ENCODE results near the gene TMEM107.
"Not testable (repeated sequence)": the region's sequence is repeated elsewhere in the genome, so short reads cannot be mapped to it uniquely, and the experiment has no call there.

Gene TMEM107

DNA sequence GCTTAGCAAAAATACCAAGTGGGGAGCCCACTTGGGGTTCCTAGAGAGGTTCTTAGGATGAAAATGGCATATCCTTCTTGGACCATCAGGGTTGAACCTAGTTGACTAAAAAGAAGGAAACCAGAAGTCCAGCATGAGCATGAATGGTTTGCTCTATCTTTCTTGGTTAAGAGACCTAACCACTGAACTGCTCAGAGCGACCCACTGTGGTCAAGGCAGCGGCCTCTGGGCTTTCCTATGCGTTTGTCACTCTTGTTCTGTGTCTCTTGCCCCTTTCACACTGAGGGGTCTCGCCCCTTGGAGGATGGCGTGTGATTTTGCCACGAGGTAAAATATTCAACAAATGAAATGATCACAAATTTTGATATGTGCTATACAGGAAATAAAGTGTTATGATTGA lies 14.3 kb upstream of the TMEM107 start:
- peak overlapping the region; percentile 84 for H3K27ac ChIP-seq
- no peak for DNase-seq (ENCODE audit: low read depth, low spot score)

DNA sequence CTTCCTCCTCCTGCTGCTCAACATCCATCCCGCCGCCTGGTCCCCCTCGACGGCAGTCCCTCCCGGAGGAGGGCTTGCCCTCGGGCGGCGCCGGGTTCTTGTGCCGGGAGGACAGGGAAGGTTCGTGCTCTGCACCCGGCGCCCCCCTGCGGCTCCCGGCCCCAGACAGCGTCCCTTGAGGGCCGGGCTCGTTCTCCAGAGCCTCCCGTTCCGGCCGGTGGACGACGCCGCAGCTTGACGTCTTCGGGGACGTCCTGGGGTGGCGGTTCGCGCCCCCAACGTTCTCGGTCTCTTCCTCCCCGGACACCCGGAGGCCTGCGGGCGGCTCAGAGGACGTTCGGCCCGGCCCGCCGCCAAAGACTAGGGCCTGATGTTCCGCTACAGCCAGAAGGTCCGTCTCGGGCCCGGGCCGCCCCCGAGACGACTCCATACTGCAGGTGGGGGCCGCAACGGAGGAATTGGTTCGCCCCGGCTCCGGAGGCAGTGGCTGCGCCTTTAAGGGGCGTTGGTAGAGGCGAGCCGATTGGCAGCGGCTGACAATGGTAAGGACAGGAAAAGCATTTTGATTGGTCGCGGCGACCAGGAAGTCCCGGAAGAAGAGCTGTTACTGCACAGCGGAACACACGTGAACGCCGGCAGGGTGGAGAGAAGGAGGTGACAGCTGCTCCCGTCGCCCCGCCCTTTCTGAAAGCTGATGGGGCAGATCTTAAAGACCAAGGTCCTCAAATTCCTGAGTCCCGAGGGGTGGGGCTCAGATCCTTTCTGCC lies 13.7 kb upstream of the TMEM107 start, which contains the start of gene BORCS6:
Gene BORCS6 (minus strand): TSS at position 470 of the 767 bp plus-strand sequence. CDS start 40 bp downstream, at position 430.
- DNase-seq (ENCODE audit: low read depth, low spot score) = peak; percentile 96
- H3K27ac ChIP-seq = peak within 1 kb of the TSS; percentile 84

DNA sequence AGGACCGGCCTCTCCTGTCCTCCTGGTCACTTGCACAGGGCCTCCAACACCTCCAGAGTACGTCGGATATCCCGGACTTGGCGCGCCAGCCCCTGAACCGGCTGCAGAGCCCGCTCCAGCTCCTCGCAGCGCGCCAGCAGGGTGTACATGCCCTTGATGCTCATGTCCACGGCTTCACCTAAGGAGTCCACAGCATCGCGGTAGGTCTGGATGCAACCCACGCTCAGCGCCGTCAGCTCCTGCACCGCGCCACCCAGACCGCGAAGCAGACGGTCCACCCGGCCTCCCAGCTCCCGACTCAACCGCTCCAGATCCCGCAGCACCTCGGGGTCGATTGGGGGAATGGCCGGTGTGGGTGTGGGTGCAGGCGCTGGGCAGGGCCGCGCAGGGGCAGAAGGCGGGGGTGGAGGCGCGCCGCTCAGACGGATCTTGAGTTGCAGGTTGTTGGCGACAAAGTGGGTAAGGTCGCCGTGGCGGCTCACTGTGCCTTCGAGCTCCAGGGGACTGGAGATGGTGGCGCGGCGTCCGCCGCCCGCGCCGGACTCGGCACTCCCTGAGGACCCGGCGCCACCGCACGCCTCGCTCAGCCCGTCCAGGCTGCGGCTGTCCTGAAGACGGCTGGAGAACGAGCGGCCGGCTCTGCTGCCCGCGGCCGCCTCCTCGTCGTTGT lies 13.0 kb upstream of the TMEM107 start:
- peak overlapping the region; percentile 84 for H3K27ac ChIP-seq
- no peak for DNase-seq (ENCODE audit: low read depth, low spot score)

DNA sequence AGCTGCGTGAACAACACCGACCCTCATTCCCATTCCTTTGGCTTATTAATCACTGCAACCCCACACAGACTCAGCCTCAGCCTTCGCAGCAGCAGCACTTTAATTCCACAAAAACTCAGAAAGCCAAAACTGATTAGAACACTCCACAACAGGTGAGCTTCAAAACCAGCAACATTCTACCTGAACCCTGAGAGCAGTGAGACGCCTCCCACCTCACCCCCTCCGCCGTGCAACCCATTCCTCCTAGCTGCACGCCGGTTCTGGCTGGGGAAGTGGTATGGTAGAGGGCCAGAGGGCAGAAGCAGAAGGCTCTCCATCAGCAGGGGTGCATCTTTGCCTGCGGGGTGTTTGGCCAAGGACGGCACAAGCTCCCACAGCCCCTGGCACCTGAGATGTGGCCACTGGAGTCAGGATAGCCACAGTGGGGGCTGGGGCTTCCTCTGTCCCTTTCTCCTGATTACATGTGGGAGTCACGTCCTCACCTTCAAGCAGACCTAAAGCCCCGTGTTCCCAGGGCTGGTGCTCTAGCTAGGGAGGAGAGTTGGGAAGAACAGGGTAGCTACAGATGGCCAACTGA lies 12.2 kb upstream of the TMEM107 start:
- peak overlapping the region; percentile 84 for H3K27ac ChIP-seq
- DNase-seq (ENCODE audit: low read depth, low spot score) = no peak

DNA sequence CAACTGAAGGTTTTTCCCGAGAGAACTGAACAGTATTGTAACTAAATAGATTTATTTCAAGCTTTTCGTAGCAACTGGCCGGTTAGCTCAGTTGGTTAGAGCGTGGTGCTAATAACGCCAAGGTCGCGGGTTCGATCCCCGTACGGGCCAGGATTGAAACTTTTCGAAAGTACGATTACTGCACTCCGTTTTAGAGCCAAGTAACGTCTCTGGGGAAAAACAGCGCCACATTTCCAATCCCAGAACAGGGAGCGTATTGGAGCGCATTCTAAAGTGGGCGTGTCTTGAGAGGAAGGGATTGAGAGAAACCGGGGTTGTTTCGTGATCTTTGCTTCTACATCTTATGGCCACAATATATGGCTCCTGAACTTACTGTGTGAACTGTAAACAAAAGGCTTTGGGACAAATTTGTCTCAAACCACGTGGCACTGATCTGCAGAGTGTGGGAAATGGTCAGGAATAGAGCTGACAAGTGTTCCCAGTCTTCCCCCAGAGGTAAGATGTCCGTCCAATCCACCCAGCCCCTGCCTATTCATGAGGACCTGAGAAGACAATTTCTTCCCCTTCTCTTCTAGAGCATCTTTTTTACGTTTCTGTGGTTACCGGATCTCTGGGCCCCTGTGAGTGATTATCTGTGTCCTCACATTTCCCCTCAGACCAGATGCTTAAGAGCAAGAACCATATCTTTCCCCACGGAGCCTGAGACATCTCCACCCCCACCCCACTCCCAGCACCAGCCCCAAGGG lies 11.5 kb upstream of the TMEM107 start:
- DNase-seq (ENCODE audit: low read depth, low spot score) = peak; percentile 95
- peak overlapping the region; percentile 84 for H3K27ac ChIP-seq

DNA sequence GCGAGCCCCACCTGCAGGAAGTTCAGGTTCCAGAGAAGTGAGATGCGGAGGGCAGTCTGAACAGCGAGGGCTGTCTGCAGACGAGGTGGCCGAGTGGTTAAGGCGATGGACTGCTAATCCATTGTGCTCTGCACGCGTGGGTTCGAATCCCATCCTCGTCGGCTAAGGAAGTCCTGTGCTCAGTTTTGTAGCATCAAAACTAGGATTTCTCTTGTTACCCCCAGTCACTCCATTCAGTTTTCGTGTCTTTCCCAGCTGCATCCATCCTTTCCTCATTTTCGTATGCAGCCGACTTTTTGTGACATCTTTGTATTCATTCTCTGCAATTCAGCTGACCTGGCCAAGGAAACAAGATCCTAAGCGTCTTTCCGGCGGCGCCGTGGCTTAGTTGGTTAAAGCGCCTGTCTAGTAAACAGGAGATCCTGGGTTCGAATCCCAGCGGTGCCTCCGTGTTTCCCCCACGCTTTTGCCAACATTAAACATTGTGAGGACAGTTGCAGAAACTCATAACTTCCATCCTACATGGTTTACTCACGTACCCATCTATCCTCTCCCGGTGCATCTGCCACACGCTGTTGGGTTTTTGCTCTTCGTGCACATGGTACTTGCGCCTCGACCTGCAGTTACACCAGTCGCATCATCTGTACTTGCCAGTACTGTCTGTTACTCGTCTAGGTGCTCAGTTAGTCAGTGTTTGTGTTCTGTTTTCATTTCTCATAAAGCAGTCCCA lies 10.8 kb upstream of the TMEM107 start:
- H3K27ac ChIP-seq = peak overlapping the region; percentile 84
- DNase-seq (ENCODE audit: low read depth, low spot score) = peak; percentile 86

DNA sequence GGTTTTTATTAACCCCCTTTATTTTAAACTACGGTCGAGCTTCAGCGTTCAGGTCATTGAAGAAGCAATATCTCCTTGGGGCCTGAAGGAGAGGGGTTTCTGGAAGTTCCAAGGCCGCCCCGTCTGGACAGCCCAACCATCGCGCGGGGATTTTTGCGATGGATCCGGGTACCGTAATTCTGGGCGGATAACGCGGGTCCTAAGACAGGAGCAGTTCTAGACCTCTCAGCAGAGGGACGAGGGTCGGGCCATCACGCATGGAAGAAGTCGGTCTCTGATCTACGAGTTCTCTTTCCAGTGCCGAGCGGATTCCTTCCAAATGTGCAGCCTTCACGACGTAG lies 10.2 kb upstream of the TMEM107 start:
- no peak for DNase-seq (ENCODE audit: low read depth, low spot score)
- H3K27ac ChIP-seq = peak overlapping the region; percentile 84

DNA sequence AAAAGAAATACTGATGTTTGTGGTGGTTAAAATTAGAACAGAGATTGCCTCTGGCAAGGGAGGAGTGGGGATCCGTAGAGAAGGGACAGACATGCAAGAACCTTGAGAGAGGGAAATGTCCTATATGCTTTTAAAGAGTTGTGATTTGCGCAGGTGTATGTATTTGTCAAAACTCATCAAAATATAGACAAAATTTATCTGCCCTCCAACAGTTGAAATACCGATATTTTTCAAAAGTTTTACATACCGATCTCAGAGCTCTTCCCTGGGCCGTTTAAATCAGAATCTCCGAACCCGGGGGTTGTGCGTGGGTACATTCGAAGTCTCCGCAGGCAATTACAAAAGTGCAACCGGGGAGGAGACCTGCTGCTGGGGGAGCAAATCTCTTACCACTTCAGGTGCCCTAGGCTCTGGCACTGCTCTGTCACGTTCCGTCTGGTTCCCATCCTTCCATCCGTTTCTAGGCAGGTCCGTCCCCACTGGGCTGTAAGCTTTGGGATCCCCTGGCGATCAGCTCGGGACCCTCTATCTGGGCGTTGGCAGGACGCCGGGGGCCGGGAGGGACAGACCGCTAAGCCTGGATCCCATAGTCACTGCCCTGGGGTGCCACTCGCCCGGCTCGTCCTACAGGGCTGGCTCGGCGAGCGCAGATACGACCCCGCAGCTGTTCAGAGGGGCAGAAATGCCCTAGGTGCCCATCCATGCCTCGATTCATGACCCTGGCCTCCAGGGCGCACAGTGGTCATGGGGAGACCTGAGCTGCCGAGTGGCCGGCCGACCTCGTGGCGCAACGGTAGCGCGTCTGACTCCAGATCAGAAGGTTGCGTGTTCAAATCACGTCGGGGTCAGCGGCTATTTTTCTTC lies 9.6 kb upstream of the TMEM107 start:
- no peak for DNase-seq (ENCODE audit: low read depth, low spot score)
- H3K27ac ChIP-seq = peak overlapping the region; percentile 84

DNA sequence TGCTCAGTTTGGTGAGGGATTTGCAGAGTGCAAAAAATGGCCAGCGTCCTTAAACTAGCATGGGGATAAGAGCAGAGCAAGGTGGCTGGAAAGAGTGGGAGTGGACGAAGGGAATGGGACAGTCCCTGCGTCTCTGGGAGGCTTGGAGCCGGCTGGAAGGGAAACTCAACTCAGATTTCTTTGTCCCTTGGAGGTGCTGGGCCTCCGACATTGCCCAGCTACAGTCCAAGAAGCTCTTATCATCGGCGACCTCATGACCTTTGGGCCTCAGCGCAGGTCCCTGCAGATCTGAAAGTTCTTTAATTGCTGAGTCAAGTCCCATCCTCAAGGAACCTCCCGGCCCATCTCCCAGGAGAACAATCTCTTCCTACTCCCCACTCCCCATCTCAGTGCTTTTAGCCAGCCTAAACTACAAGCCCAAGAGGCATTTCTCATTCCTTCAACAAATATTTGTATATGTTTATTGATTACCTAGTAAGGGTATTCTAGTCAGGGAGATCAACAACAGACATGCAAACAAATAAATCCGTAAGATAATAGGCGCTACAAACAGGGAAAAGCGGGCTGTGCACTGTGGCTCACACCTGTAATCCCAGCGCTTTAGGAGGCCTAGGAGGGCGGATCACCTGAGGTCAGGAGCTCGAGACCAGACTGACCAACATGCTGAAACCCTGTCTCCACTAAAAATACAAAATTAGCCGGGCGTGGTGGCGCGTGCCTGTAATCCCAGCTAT lies 985 bp upstream of the TMEM107 start:
- H3K27ac ChIP-seq = no peak overlapping the region

DNA sequence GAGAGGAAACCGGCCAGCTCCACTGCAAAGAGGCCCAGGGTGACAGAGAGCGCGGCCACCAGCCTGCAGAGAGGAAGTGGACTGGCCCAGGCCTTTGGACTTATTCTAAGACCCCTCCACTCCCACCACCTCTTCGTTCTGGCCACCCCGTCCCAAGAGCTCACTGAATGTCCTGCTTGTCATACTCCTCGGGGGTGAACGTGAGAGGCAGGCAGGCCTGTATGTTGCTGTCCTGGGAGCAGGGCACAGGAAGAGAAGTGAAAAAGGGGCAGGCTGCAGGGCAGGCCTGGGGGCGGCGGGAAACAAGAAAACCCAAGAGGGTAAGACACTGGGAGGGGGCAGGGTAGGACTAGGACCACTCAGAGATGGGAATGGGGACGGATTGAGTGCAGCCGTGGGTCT lies 384 bp downstream of the TMEM107 start:
- no peak for DNase-seq (ENCODE audit: low read depth, low spot score)

More for the DNA sequence above, 985 bp upstream of the TMEM107 start:
- DNase-seq (ENCODE audit: low read depth, low spot score) = no peak

DNA sequence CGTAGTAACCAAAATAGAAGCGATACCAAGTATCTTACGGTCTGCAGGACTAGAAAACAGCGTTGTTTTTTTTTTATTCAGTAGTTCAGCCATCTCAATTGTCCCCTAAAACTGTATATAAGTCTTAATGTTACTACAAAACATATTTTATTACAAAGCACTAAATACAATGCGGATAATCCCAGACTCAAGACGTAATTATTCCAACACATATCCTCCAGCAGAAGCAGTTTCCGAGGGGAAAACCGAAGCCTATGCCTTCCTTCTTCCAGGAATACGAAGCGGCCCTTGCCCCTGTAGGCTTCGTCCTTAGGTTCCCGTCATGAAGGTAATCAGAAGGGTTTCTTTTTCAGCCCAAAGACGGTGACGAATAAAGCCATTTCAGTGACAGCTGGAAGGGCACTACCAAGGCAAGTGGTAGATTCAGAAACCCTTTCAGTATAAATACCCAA lies 2.3 kb downstream of the TMEM107 start:
- peak overlapping the region; percentile 91 for H3K27ac ChIP-seq
- DNase-seq (ENCODE audit: low read depth, low spot score) = no peak

More for the DNA sequence above, 384 bp downstream of the TMEM107 start:
- peak overlapping the region; percentile 48 for H3K27ac ChIP-seq

DNA sequence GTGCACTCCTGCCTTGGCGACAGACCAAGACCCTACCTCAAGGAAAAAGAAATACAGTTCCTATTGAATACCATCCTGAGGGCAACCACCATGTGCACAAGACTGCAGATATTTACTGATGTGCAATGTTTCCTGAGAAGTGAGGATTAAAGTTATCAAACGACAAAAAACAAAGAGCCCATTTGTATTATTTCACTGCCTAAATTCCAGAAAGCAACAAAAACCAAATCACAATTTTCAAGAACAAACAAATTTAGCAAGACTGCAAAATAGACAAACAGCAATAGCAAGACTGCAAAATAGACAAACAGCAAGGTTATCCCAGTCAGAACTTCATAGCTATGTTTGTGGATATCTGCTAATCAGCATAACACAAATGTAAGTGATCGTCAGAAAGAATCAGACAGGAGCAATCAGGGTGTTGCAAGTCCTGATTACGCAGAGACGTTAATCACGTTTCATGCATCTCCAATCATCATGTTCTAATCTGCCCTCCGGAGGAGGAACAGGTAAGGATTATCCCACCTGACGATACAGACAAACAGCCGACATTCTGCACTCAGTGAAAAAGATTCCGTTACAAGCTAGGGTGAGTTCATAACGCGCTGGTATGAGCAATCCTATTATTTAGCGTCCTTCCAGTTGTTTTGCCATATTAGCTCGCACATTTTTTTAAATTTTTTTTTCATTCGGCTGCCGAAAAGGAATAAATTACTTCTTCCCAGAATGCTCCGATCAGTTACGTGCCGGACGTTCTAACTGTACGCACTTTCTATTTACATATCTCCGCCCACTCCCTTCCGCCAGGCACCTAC lies 2.9 kb downstream of the TMEM107 start:
- DNase-seq (ENCODE audit: low read depth, low spot score) = peak; percentile 99
- peak overlapping the region; percentile 91 for H3K27ac ChIP-seq

DNA sequence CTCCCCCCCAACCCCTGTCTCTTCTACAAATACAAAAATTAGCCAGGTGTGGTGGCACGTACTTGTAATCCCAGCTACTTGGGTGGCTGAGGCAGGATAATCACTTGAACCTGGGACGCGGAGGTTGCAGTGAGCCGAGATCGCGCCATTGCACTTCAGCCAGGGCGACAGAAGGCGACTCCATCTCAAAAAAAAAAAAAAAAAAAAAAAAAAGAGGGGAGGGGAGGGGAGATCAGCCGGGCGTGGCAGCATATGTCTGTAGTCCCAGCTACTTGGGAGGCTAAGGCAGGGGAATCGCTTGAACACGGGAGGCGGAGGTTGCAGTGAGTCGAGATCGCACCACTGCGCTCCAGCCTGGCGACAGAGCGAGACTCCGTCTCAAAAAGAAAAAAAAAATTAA lies 6.0 kb downstream of the TMEM107 start:
- DNase-seq (ENCODE audit: low read depth, low spot score); H3K27ac ChIP-seq: not testable (repeated sequence)

DNA sequence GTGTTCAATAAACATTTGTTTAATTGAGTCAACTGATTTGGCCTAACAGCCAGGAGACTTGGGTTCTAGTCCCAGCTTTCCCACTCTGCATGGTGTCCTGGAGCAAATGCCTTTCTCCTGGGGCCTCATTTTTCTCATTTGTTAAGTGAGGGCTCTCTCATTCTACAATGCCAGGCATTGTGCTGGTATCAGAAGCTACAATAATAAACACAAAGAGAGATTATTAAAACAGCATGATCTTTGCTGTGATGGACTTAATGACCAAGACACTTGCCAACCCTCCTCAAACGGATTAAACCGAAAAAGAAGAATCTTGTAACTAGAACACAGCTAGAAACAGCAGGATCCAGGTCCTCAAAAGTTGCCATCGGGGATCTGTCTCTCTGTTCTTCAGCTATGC lies 8.7 kb downstream of the TMEM107 start:
- no peak overlapping the region for H3K27ac ChIP-seq
- DNase-seq (ENCODE audit: low read depth, low spot score) = no peak

DNA sequence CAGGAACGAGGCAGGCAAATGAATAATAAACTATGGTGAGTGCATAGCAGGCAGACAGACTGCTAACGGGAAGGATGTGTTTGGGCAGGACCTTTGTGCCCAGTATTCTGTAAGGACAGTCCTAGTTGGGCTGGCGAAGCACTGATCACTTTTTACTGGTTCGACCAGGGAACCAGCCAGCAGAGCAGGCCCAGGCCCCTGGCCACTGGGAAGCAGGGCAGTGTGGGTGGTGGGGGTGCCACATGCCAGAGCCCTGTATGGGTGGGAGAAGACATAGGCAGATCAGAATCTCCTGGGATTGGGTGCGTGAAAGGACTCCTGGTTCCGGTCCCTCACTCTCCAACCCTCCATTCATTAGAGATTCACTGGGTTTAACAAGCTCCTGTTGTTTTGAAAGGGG lies 9.4 kb downstream of the TMEM107 start:
- peak overlapping the region; percentile 68 for H3K27ac ChIP-seq
- DNase-seq (ENCODE audit: low read depth, low spot score) = no peak

DNA sequence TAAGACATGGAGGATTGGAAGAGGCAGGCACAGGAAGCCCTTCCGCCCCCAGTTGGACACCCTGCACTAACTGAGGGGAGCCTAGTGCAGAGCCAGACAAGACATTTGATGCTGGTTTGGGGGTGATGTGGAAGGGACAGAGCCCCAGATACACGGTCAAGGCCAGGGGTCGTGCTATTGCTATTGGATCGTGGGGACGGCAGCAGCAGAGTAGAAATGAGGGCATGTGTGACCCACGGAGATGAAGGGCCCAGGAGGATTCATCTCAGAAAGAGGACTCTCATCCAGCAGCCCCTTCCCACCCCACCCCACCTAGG lies 11.4 kb downstream of the TMEM107 start:
- DNase-seq (ENCODE audit: low read depth, low spot score) = no peak
- H3K27ac ChIP-seq = peak overlapping the region; percentile 76

DNA sequence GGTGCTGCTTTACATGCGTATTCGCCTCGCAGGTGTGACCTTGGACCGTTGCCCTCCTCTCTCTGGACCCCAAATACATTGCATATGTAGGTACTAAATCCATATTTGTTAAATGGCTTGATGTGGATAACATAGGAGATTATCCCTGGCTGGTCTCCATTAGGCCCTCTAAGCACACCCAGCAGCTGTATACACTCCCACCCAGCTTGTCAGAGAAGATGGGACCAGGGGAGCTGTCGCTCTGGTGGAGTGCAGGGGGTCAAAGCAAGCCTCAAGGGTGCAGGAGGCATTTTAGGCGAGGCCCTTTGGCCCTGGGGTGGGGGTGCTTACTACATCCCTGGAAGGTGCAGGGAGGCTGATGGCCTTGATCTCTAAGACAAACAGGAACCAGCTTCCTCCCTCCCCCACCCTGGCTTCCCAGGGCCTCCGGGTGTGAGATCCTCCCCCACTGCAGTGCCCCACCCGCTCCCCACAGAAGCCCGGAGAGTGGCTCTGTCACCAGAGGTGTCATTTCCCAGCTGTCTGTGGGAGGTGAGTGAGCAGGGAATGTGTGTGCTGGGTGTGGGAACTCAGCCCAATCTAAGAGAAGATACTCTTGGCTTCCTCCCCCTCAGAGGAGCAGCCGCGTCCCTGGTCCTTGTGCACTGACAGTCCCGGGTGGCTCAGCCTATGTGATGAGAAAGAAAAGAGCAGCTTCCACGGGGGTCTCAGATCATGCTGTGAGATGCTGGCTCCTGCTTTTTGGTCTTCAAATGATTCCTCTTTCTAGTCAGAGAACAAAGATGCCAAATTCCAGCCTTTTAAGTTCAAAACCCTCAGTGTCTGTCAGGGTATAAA lies 12.0 kb downstream of the TMEM107 start:
- H3K27ac ChIP-seq = peak overlapping the region; percentile 76
- DNase-seq (ENCODE audit: low read depth, low spot score) = no peak
